ENCODE results near the gene SYNJ2.

DNA sequence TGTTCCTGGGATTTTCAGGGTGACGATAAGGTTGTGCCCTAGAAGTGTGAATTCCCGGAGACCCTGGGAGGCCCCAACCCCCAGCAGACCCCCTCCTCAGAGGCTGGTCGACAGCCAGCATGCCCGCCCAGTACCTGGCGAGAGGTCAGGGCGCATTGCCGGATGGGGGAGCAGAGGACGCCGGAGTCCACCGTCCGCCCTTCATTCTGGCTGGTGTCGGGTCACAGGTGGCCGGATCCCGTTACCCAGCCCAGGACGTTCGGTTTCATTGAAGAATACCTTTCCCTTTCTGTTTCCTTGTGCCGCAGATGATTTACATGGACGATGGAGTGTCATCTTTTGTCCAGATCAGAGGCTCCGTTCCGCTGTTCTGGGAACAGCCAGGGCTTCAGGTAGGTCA is 61.3 kb downstream of the SYNJ2 start:
- TF ChIP-seq POLR2A (IDR thresholded peaks at IDR 0.05) = no peak
- TF ChIP-seq, protein P1, sequence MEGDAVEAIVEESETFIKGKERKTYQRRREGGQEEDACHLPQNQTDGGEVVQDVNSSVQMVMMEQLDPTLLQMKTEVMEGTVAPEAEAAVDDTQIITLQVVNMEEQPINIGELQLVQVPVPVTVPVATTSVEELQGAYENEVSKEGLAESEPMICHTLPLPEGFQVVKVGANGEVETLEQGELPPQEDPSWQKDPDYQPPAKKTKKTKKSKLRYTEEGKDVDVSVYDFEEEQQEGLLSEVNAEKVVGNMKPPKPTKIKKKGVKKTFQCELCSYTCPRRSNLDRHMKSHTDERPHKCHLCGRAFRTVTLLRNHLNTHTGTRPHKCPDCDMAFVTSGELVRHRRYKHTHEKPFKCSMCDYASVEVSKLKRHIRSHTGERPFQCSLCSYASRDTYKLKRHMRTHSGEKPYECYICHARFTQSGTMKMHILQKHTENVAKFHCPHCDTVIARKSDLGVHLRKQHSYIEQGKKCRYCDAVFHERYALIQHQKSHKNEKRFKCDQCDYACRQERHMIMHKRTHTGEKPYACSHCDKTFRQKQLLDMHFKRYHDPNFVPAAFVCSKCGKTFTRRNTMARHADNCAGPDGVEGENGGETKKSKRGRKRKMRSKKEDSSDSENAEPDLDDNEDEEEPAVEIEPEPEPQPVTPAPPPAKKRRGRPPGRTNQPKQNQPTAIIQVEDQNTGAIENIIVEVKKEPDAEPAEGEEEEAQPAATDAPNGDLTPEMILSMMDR (IDR thresholded peaks at IDR 0.05) = no peak
- TF ChIP-seq POLR2AphosphoS5 (IDR thresholded peaks at IDR 0.05; ENCODE audit: insufficient read depth in 1 of 2, low read depth in 1 of 2) = no peak
